Esophagus squamous epithelium (tissue), 4 donors: ENCODE measurements around the gene FGD4.

Experiments used
- CTCF ChIP-seq, 6 experiments: fragments of 450-650 bp in 4 of 6; fragments of 200-600 bp in 2 of 6; sonication (generic) in 2 of 6; IDR thresholded peaks; one replicate each; pipeline ENCODE4 v1.5.1; 2016 to 2019; ENCODE audit warnings: antibody characterized with exemption in 6 of 6, mild to moderate bottlenecking in 4 of 6, moderate library complexity in 4 of 6
- POLR2A ChIP-seq, 4 donors: fragments of 450-650 bp; IDR thresholded peaks; one replicate each; pipeline ENCODE4 v1.6.1; 2017; ENCODE audit warnings: antibody characterized with exemption in 4 of 4, mild to moderate bottlenecking in 4 of 4, moderate library complexity in 3 of 4

GRCh38 chr12:32604565-32604964 lies 205.2 kb downstream of the FGD4 start:
- TF ChIP-seq CTCF (IDR thresholded peaks at IDR 0.05) (no peak), POLR2A (IDR thresholded peaks at IDR 0.05) (no peak)
